HCT116 (cell line): Measurements from ENCODE around the gene TIGD4. TPM values are rescaled to one million over a fixed set of nuclear protein-coding genes. Genes with fewer than 3 reads are reported as not detected.
A peak's percentile ranks its signal among the peaks of the same experiment; 100 is the strongest.

Experiments
- ATAC-seq: fragments of 200-7000 bp; cut with Tn5 transposase; 2 replicates; pipeline ENCODE4 v1.9.1; 2020; ENCODE audit warnings: mild to moderate bottlenecking, moderate library complexity
- BruUV-seq: library from RNA; stranded (reverse); fragments of 400-500 nt; replicated peaks from 2 replicates; lab custom pipeline; 2021; lab: Mats Ljungman, UMichigan
- CTCF ChIA-PET: fragments of 300-600 bp; sonication (Branson Sonifier 250); formaldehyde crosslinking; loops from one replicate; lab custom pipeline; 2021; ENCODE audit warnings: antibody characterized with exemption; lab: Charles Lee
- POLR2A ChIA-PET: fragments of 300-600, 350-600 bp; sonication (Branson Sonifier 250); formaldehyde crosslinking; loops from one replicate; lab custom pipeline; 2021; ENCODE audit warnings: antibody characterized with exemption; lab: Charles Lee
- RAD21 ChIA-PET, 2 experiments: fragments of 300-600 bp; sonication (Branson Sonifier 250); formaldehyde crosslinking; loops; one replicate each; lab custom pipeline; 2023; ENCODE audit warnings: low total read pairs in 2 of 2; ENCODE audit not compliant: uncharacterized antibody in 2 of 2, unreplicated experiment in 2 of 2, low non-redundant PET in 1 of 2; lab: Charles Lee
- DNase-seq: peaks from one replicate; pipeline ENCODE4 v3.0.0-alpha.2; 2010; ENCODE audit warnings: low read depth, low spot score
- H2AFZ ChIP-seq: fragments of 200-600 bp; shearing (Covaris generic), sonication (generic); 2 replicates; pipeline ENCODE4 v1.6.1; 2017; ENCODE audit warnings: low read depth, mixed run types, mixed read lengths, antibody characterized with exemption, low read length; ENCODE audit not compliant: poor library complexity, severe bottlenecking
- H3K27ac ChIP-seq: 2 replicates; pipeline ENCODE4 v1.5.1; 2012; ENCODE audit warnings: low read depth, low read length
- H3K27me3 ChIP-seq: fragments of 200-600 bp; sonication (generic); 2 replicates; pipeline ENCODE4 v1.6.1; 2016; ENCODE audit warnings: mixed run types, low read length, mixed read lengths; ENCODE audit not compliant: insufficient read depth
- H3K36me3 ChIP-seq, 2 experiments: fragments of 200-500 bp in 1 of 2; fragments of 200-600 bp in 1 of 2; sonication (Bioruptor generic) in 1 of 2; sonication (generic) in 1 of 2; 2 replicates each; pipeline versions ENCODE4 v1.5.1 to v1.6.1; 2014 to 2016; ENCODE audit warnings: low read length in 2 of 2, inconsistent platforms in 1 of 2, mixed read lengths in 1 of 2, mixed run types in 1 of 2; ENCODE audit not compliant: insufficient read depth in 2 of 2, control insufficient read depth in 1 of 2
- H3K4me1 ChIP-seq, 2 experiments: fragments of 200-600 bp in 1 of 2; sonication (generic) in 1 of 2; 2 replicates each; pipeline versions ENCODE4 v1.5.1 to v1.6.1; 2012 to 2017; ENCODE audit warnings: low read length in 2 of 2, inconsistent platforms in 1 of 2, mild to moderate bottlenecking in 1 of 2, mixed read lengths in 1 of 2, mixed run types in 1 of 2, moderate library complexity in 1 of 2; ENCODE audit not compliant: insufficient read depth in 2 of 2, control insufficient read depth in 1 of 2
- H3K4me2 ChIP-seq: fragments of 200-600 bp; sonication (generic); 2 replicates; pipeline ENCODE4 v1.6.1; 2017; ENCODE audit warnings: mixed run types, low read length, mixed read lengths
- H3K4me3 ChIP-seq, 2 experiments: fragments of 200-600 bp in 1 of 2; sonication (generic) in 1 of 2; replicated peaks in 1 of 2; 2 replicates each; pipeline ENCODE4 v1.5.1; 2011 to 2016; ENCODE audit warnings: low read length in 2 of 2, control low read depth in 1 of 2, low read depth in 1 of 2, mild to moderate bottlenecking in 1 of 2, mixed read lengths in 1 of 2, mixed run types in 1 of 2
- H3K79me2 ChIP-seq: fragments of 200-600 bp; sonication (generic); 2 replicates; pipeline ENCODE4 v1.6.1; 2017; ENCODE audit warnings: mild to moderate bottlenecking, mixed run types, low read length, moderate library complexity, mixed read lengths; ENCODE audit not compliant: insufficient read depth
- H3K9ac ChIP-seq: fragments of 200-600 bp; sonication (generic); 2 replicates; pipeline ENCODE4 v1.6.1; 2016; ENCODE audit warnings: low read length, mixed read lengths
- H3K9me2 ChIP-seq: fragments of 200-600 bp; sonication (generic), shearing (Covaris generic); 2 replicates; pipeline ENCODE4 v1.6.1; 2017; ENCODE audit warnings: mixed run types, mild to moderate bottlenecking, moderate library complexity; ENCODE audit not compliant: insufficient read depth
- H3K9me3 ChIP-seq, 2 experiments: fragments of 200-500 bp in 1 of 2; fragments of 200-600 bp in 1 of 2; sonication (Bioruptor generic) in 1 of 2; sonication (generic) in 1 of 2; 2 replicates each; pipeline ENCODE4 v1.6.1; 2014 to 2017; ENCODE audit warnings: low read length in 2 of 2, mixed read lengths in 2 of 2, inconsistent platforms in 1 of 2, low read depth in 1 of 2, mild to moderate bottlenecking in 1 of 2, mixed run types in 1 of 2, moderate library complexity in 1 of 2; ENCODE audit not compliant: control insufficient read depth in 1 of 2, insufficient read depth in 1 of 2
- H4K20me1 ChIP-seq: fragments of 200-600 bp; sonication (generic), shearing (Covaris generic); 2 replicates; pipeline ENCODE4 v1.6.1; 2017; ENCODE audit warnings: mixed run types, mild to moderate bottlenecking, moderate library complexity; ENCODE audit not compliant: insufficient read depth
- ATF3 ChIP-seq: IDR thresholded peaks from 2 replicates; pipeline ENCODE4 v1.6.1; 2012
- EZH2 ChIP-seq: fragments of 200-600 bp; sonication (generic); IDR thresholded peaks from 2 replicates; pipeline ENCODE4 v1.6.1; 2017; ENCODE audit warnings: antibody characterized with exemption, mixed run types
- FOSL1 ChIP-seq: IDR thresholded peaks from 2 replicates; pipeline ENCODE4 v1.6.1; 2012; ENCODE audit warnings: low read depth
- POLR2A ChIP-seq: IDR thresholded peaks from 2 replicates; pipeline ENCODE4 v1.7.0; 2011; ENCODE audit warnings: borderline replicate concordance; ENCODE audit not compliant: insufficient read depth, insufficient read length; ENCODE audit errors: extremely low read depth
- RAD21 ChIP-seq: IDR thresholded peaks from 2 replicates; pipeline ENCODE4 v1.6.1; 2012; ENCODE audit warnings: low read depth, mild to moderate bottlenecking
- SP1 ChIP-seq: IDR thresholded peaks from 2 replicates; pipeline ENCODE4 v1.6.1; 2012; ENCODE audit warnings: low read depth
- intact Hi-C: fragments of 100-400 bp; cut with micrococcal nuclease; formaldehyde crosslinking; loops from 2 replicates; pipeline ENCODE4 v1.10.0; 2022
- total RNA-seq: library from RNA; stranded (reverse); gene quantifications from one replicate; pipeline ENCODE4 v1.2.1, GENCODE V29; 2021; ENCODE audit not compliant: unreplicated experiment
- TF ChIP-seq, protein P1 (sequence below), 3 experiments: fragments of 200-600 bp in 1 of 3; sonication (generic) in 1 of 3; IDR thresholded peaks in 2 of 3; conservative IDR thresholded peaks in 1 of 3; 2 replicates each; pipeline ENCODE4 v1.5.1; 2012 to 2017; ENCODE audit warnings: low read depth in 2 of 3, low read length in 2 of 3, antibody characterized with exemption in 1 of 3, borderline replicate concordance in 1 of 3, control low read depth in 1 of 3, mild to moderate bottlenecking in 1 of 3, mixed read lengths in 1 of 3, mixed run types in 1 of 3, moderate library complexity in 1 of 3; ENCODE audit not compliant: insufficient read depth in 1 of 3

TIGD4 gene
- total RNA-seq, 1 experiment from 2014 or later, result 0.42 TPM

DNA sequence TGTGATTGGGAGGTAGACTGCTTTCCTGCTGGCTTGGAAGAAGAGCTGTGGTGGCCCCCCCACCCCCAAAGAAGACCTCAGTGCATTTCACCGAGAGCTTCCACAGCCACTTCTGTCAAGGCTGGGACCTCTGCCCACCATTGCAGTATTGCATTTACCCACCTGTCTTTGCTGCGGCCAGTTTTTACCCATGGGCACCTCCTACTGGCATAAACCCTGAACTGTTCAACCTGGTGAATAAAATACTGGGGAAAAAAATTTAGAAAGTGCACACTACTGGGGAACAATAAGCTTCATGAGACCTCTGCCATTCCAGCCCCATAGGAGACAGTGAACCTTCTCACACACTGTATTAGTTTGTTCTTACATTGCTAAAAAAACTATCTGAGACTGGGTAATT is 40.5 kb upstream of the TIGD4 start:
- ChIA-PET RAD21 (no interaction called here), CTCF (no interaction called here), POLR2A (no interaction called here)
- Histone ChIP-seq H3K79me2 (no peaks in the 10 kb centered on the region), H3K4me3 (no peak overlapping the region), H3K9me3 (no peaks in the 10 kb centered on the region), H3K27me3 (no peaks in the 10 kb centered on the region), H3K4me1 (no peaks in the 10 kb centered on the region), H3K27ac (no peak overlapping the region), H3K9ac (no peak overlapping the region), H3K9me2 (no peaks in the 10 kb centered on the region), H3K4me2 (no peak overlapping the region), H2AFZ (no peak overlapping the region), H3K36me3 (no peaks in the 10 kb centered on the region), H4K20me1 (no peaks in the 10 kb centered on the region)
- TF ChIP-seq, protein P1, sequence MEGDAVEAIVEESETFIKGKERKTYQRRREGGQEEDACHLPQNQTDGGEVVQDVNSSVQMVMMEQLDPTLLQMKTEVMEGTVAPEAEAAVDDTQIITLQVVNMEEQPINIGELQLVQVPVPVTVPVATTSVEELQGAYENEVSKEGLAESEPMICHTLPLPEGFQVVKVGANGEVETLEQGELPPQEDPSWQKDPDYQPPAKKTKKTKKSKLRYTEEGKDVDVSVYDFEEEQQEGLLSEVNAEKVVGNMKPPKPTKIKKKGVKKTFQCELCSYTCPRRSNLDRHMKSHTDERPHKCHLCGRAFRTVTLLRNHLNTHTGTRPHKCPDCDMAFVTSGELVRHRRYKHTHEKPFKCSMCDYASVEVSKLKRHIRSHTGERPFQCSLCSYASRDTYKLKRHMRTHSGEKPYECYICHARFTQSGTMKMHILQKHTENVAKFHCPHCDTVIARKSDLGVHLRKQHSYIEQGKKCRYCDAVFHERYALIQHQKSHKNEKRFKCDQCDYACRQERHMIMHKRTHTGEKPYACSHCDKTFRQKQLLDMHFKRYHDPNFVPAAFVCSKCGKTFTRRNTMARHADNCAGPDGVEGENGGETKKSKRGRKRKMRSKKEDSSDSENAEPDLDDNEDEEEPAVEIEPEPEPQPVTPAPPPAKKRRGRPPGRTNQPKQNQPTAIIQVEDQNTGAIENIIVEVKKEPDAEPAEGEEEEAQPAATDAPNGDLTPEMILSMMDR (IDR thresholded peaks at IDR 0.05 in 2 of 3, conservative IDR thresholded peaks at IDR 0.05 in 1 of 3; ENCODE audit: borderline replicate concordance in 1 of 3, insufficient read depth in 1 of 3, low read depth in 2 of 3, low read length in 2 of 3), result peak in 2 of 3 experiments; percentile 14 to 33; a peak in 3 of 6 replicates
- TF ChIP-seq SP1, result no peak
- no peak for TF ChIP-seq POLR2A
- DNase-seq, result no peak
- BruUV-seq, result no TSS peak
- ATAC-seq, result no peak
- intact Hi-C loops, result no loop called here

DNA sequence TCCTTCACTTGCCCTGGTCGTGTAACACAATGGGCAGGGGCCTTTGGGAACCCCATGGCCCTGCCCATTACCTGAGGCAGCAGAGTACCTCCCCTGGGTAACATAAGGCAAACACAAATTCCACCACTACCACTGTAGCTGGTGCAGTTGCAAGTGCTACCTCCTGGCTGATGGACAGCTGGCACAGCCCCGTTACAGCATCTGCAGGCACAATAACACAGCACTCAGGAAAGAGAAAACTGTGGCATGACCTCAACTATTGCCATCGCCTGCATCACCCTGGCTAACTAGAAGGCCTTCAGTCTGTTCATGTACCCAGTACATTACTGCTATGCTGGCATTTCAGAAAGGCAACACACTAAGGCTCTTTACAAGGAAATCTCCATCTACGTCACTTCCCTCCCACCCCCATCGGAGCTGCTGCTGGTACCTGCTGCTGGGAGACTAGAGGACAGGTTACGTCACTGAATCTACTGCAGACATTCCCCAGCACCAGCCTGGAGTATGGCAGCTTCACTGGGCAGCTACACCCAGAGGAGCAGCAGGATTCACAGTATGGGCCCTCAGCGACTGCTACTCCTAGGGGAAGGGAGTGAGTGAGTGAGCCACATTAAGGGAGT is 39.6 kb upstream of the TIGD4 start:
- no peak overlapping the region for H3K4me3 ChIP-seq
- H3K36me3 ChIP-seq, result no peaks in the 10 kb centered on the region
- H2AFZ ChIP-seq, result no peak overlapping the region
- ChIA-PET POLR2A (no interaction called here), CTCF (no interaction called here), RAD21 (no interaction called here)
- no peaks in the 10 kb centered on the region for H3K27me3 ChIP-seq
- DNase-seq, result no peak
- H3K9me2 ChIP-seq, result no peaks in the 10 kb centered on the region
- H3K27ac ChIP-seq, result no peak overlapping the region
- H3K4me2 ChIP-seq, result no peak overlapping the region
- H3K9ac ChIP-seq, result no peak overlapping the region
- BruUV-seq, result no TSS peak
- no peaks in the 10 kb centered on the region for H3K9me3 ChIP-seq
- no peaks in the 10 kb centered on the region for H4K20me1 ChIP-seq
- no peaks in the 10 kb centered on the region for H3K4me1 ChIP-seq
- intact Hi-C loops, result no loop called here
- H3K79me2 ChIP-seq, result no peaks in the 10 kb centered on the region
- no peak for TF ChIP-seq ATF3
- TF ChIP-seq EZH2, result no peak
- TF ChIP-seq RAD21, result no peak
- no peak for TF ChIP-seq FOSL1
- TF ChIP-seq, all 23 proteins: peak for 0
- no peak for ATAC-seq
